Caco-2 (cell line): Measurements from ENCODE around the gene PPP1R26. TPM values are rescaled to one million over a fixed set of nuclear protein-coding genes. Genes with fewer than 3 reads are reported as not detected.

ENCODE experiments used
- BruUV-seq: library from RNA; stranded (reverse); fragments of 400-500 nt; replicated peaks from 2 replicates; lab custom pipeline; 2021; lab: Mats Ljungman, UMichigan
- CTCF ChIA-PET: fragments of 300-600 bp; sonication (Branson Sonifier 250); formaldehyde crosslinking; loops from one replicate; lab custom pipeline; 2022; ENCODE audit warnings: antibody characterized with exemption; lab: Charles Lee
- POLR2A ChIA-PET: fragments of 300-600 bp; sonication (Branson Sonifier 250); formaldehyde crosslinking; loops from one replicate; lab custom pipeline; 2022; ENCODE audit warnings: antibody characterized with exemption; lab: Charles Lee
- DNase-seq, 2 experiments: peaks; one replicate each; pipeline versions ENCODE4 v3.0.0 to v3.0.0-alpha.2; 2020 to 2022
- H3K27me3 ChIP-seq: replicated peaks from 2 replicates; pipeline ENCODE4 v1.6.0; 2011; ENCODE audit warnings: low read length; ENCODE audit not compliant: control insufficient read depth, insufficient read depth
- H3K36me3 ChIP-seq: 2 replicates; pipeline ENCODE4 v1.5.1; 2011; ENCODE audit warnings: low read length; ENCODE audit not compliant: control insufficient read depth, insufficient read depth
- H3K4me1 ChIP-seq: fragments of 250-450 bp; sonication (Bioruptor Pico); 2 replicates; pipeline ENCODE4 v1.5.1; 2020; ENCODE audit warnings: mild to moderate bottlenecking
- H3K4me3 ChIP-seq: 2 replicates; pipeline ENCODE4 v1.5.1; 2011; ENCODE audit warnings: low read depth, mild to moderate bottlenecking, control low read depth, low read length
- H3K9me3 ChIP-seq: fragments of 250-450 bp; sonication (Bioruptor Pico); 2 replicates; pipeline ENCODE4 v1.5.1; 2020; ENCODE audit warnings: mild to moderate bottlenecking, moderate library complexity
- H3K27ac Mint-ChIP-seq: one replicate; pipeline ENCODE4 v1.8.0; 2022; ENCODE audit warnings: mixed read lengths; ENCODE audit not compliant: unreplicated experiment
- H3K27me3 Mint-ChIP-seq: one replicate; pipeline ENCODE4 v1.8.0; 2022; ENCODE audit warnings: mixed read lengths; ENCODE audit not compliant: insufficient read depth, unreplicated experiment
- H3K36me3 Mint-ChIP-seq: one replicate; pipeline ENCODE4 v1.8.0; 2022; ENCODE audit warnings: mild to moderate bottlenecking, mixed read lengths; ENCODE audit not compliant: insufficient read depth, unreplicated experiment
- H3K4me1 Mint-ChIP-seq: one replicate; pipeline ENCODE4 v1.8.0; 2022; ENCODE audit warnings: low read depth, mixed read lengths; ENCODE audit not compliant: unreplicated experiment
- H3K4me3 Mint-ChIP-seq: one replicate; pipeline ENCODE4 v1.8.0; 2022; ENCODE audit warnings: mild to moderate bottlenecking, moderate library complexity, mixed read lengths; ENCODE audit not compliant: unreplicated experiment
- H3K9me3 Mint-ChIP-seq: one replicate; pipeline ENCODE4 v1.8.0; 2022; ENCODE audit warnings: mixed read lengths; ENCODE audit not compliant: unreplicated experiment
- intact Hi-C: fragments of 100-400 bp; cut with micrococcal nuclease; formaldehyde crosslinking; loops from one replicate; pipeline ENCODE4 v1.10.0; 2022; ENCODE audit not compliant: unreplicated experiment
- total RNA-seq: library from RNA; stranded (reverse); gene quantifications from 2 replicates; pipeline ENCODE4 v1.2.3, GENCODE V29; 2022
- TF ChIP-seq, protein P1 (sequence below), 2 experiments: fragments of 200-600 bp in 1 of 2; IDR thresholded peaks; 1 replicate in 1 of 2; 2 replicates in 1 of 2; pipeline versions ENCODE4 v1.5.1 to v1.8.0; 2011 to 2022; ENCODE audit warnings: antibody characterized with exemption in 1 of 2, control low read depth in 1 of 2, inconsistent platforms in 1 of 2, low read depth in 1 of 2, low read length in 1 of 2, mild to moderate bottlenecking in 1 of 2, moderate library complexity in 1 of 2; ENCODE audit not compliant: insufficient read depth in 1 of 2, severe bottlenecking in 1 of 2, unreplicated experiment in 1 of 2

PPP1R26 gene
- total RNA-seq, 1 experiment from 2014 or later: 24.3 TPM

- no TSS peak for BruUV-seq
- no peak for DNase-seq
Measured at GRCh38 chr9:135503371-135504261, 24.0 kb downstream of the PPP1R26 start.

GRCh38 chr9:135504262-135505243 lies 25.0 kb downstream of the PPP1R26 start:
- POLR2A ChIA-PET: no interaction called here

More at GRCh38 chr9:135503371-135504261, 24.0 kb downstream of the PPP1R26 start:
- peaks cover 12% of the 10 kb centered on the region; the same call in 1 of the 2 replicates for H3K4me1 ChIP-seq
- Mint-ChIP-seq H3K27ac (no peak overlapping the region), H3K4me1 (no peaks in the 10 kb centered on the region), H3K4me3 (no peak overlapping the region), H3K27me3 (no peaks in the 10 kb centered on the region), H3K9me3 (no peaks in the 10 kb centered on the region), H3K36me3 (peaks cover 38% of the 10 kb centered on the region)
- intact Hi-C loops: no loop called here
- ChIA-PET POLR2A (no interaction called here), CTCF (interaction anchor here (1.0 to 1.4 kb wide), 3 partner anchors 13 to 235 kb away, joined by 3 to 6 read pairs (median 5); no protein-coding TSS in a partner anchor)
- TF ChIP-seq, protein P1, sequence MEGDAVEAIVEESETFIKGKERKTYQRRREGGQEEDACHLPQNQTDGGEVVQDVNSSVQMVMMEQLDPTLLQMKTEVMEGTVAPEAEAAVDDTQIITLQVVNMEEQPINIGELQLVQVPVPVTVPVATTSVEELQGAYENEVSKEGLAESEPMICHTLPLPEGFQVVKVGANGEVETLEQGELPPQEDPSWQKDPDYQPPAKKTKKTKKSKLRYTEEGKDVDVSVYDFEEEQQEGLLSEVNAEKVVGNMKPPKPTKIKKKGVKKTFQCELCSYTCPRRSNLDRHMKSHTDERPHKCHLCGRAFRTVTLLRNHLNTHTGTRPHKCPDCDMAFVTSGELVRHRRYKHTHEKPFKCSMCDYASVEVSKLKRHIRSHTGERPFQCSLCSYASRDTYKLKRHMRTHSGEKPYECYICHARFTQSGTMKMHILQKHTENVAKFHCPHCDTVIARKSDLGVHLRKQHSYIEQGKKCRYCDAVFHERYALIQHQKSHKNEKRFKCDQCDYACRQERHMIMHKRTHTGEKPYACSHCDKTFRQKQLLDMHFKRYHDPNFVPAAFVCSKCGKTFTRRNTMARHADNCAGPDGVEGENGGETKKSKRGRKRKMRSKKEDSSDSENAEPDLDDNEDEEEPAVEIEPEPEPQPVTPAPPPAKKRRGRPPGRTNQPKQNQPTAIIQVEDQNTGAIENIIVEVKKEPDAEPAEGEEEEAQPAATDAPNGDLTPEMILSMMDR (IDR thresholded peaks at IDR 0.05; ENCODE audit: insufficient read depth in 1 of 2, low read depth in 1 of 2, low read length in 1 of 2, severe bottlenecking in 1 of 2, unreplicated experiment in 1 of 2): no peak
- H3K9me3 ChIP-seq: no peaks in the 10 kb centered on the region
- peaks cover 9% of the 10 kb centered on the region for H3K36me3 ChIP-seq
- H3K27me3 ChIP-seq: no peaks in the 10 kb centered on the region
- no peak overlapping the region for H3K4me3 ChIP-seq

More at GRCh38 chr9:135504262-135505243, 25.0 kb downstream of the PPP1R26 start:
- CTCF ChIA-PET: interaction anchor here (0.7 to 1.4 kb wide), 5 partner anchors 14 to 1515 kb away, joined by 3 to 6 read pairs (median 4); no protein-coding TSS in a partner anchor
- Mint-ChIP-seq H3K4me3 (no peak overlapping the region), H3K27ac (no peak overlapping the region), H3K36me3 (peaks cover 33% of the 10 kb centered on the region), H3K9me3 (no peaks in the 10 kb centered on the region), H3K27me3 (no peaks in the 10 kb centered on the region), H3K4me1 (no peaks in the 10 kb centered on the region)
- intact Hi-C loops: no loop called here
- H3K27me3 ChIP-seq: no peaks in the 10 kb centered on the region
- peaks cover 6% of the 10 kb centered on the region; the same call in 1 of the 2 replicates for H3K9me3 ChIP-seq
- peak; percentile 71 to 72 for DNase-seq
- peaks cover 9% of the 10 kb centered on the region; the same call in 1 of the 2 replicates for H3K4me1 ChIP-seq
- H3K4me3 ChIP-seq: no peak overlapping the region
- BruUV-seq: TSS peak; percentile 37
- TF ChIP-seq, protein P1 (IDR thresholded peaks at IDR 0.05; ENCODE audit: insufficient read depth in 1 of 2, low read depth in 1 of 2, low read length in 1 of 2, severe bottlenecking in 1 of 2, unreplicated experiment in 1 of 2): peak; percentile 56 to 79
- peaks cover 9% of the 10 kb centered on the region for H3K36me3 ChIP-seq
